H4 (cell line): Measurements from ENCODE around the gene CYGB. TPM values are rescaled to one million over a fixed set of nuclear protein-coding genes. Genes with fewer than 3 reads are reported as not detected.

Experiments used
- DNase-seq: peaks from one replicate; pipeline ENCODE4 v3.0.0-alpha.2; 2015; ENCODE audit warnings: low spot score
- total RNA-seq: library from RNA; depleted of rRNA; stranded (reverse); fragments of >200 nt; shearing (Covaris generic); gene quantifications from 2 replicates; pipeline ENCODE4 v1.2.3, GENCODE V29; 2014; rRNA removed

Gene CYGB
- total RNA-seq = 0.25 and 1.8 TPM in 2 replicates

DNA sequence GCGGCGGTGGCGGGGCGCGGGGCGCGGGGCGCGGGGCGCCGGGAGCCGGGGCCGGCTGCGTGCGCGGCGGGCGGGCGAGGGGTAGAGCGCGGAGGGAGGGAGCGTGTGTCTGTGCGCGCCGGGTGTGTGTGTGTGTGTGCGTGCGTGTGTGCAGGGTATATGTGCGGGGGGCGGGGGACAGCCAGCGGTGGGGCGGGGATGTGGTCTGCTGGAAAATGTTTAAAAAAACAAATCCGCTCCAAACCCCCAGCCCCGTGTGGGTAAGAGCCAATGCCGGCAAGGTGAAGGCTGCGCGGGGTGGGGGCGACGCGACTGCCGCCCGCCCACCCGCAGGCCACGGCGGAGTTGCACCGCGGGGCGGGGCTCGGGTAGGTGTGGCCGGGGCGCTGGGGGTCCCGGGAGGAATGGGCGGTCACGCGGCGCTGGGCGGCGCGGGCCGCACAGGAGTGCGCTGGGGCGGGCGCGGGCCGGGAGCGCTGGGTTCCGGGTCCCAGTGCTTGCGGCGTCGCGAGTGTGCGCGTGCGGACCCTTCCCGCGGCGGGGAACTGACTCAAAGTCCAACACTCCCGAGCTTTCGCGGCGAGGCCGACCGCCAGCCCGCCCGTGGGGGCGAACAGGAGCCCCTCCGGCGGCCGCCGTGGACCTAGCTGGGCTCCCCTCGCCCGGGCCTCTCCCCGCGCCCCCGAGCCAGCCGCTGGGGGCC lies at the start of gene CYGB:
CYGB (minus strand) TSS at position 132 of the 703 bp plus-strand sequence. CDS start 167 bp downstream, outside the sequence.
- DNase-seq = no peak

DNA sequence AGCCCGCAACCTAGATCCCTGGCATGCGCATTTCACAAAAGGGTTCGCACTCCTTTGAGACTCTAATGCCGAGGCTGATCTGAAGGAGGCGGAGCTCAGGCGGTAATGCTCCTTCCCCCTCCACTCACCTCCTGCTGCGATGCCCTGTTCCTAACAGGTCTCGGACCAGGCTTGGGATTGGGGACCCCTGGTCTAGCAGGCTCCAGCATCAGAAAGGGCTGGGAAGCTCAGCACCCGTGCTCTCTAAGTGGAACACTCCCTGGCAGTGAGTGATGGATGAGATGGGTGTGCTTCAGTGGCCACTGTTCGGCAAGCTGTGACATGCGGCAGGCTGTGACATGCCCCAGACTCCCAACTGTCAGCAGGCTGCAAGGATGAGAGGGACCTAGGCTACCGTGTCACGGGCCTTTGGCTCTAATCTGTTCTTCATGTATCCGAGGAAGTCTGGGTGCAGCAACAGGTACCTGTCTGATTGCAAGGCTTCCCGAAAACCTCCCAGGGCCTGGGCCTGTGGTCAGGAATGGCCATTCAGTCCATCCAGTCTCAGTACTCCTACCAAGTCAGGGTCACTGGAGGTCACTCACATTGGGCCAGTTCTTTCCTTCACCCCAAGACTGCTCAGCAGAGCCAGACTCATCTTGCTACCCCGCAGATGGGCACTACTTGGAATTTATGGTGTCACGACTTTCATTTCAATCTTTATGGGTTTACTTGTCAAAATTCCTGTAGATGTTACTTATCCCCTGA lies 49.4 kb upstream of the CYGB start:
- DNase-seq = no peak

DNA sequence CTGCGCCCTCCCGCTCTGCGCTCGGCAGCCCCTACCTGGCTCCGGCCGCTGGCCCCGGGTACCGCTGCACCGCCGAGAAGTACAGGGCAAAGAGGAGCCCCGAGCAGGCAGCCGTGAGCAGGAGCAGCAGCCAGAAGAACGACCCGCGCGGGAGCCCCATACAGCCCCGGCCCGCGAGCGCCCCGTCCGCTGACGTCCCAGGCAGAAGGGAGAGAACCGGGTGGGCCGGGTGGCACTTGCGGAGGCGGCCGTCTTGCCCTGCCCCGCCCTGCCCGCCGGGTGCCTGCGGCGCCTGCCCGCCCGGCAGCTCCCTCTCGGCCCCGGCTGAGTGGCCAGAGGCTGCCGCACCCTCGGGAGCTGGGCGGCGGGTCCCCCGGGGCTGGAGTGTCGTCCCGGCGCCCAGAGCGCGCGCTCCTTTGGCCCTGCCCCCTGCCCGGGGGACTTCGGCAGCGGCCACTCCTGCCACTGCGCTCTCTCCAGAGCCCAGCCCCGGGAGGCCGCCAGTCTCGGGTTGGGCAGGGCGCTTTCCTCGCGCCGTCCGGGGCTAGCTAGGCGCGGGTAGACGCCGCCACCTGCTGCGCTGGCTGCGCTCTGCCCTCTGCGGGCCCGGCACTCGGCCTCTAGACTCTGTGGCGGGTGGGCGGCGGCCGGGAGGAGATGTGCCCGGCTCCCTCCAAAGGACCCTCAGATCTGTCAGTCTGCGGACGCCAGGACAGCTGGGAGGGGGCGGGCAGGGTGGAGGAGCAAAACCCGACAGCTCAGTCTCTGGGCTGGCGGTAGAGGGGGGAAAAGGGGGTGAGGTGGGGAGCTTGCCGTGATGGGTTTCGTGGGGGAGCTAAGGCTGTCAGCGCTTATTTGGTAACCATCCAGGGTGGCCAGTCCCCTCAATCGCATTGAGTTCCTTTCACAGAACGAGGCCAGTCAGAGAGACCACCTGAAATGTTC lies 48.4 kb upstream of the CYGB start, which contains the start of gene ST6GALNAC2:
ST6GALNAC2 (minus strand) TSS at position 212 of the 945 bp plus-strand sequence; CDS start at position 160, 52 bp downstream.
- no peak for DNase-seq

DNA sequence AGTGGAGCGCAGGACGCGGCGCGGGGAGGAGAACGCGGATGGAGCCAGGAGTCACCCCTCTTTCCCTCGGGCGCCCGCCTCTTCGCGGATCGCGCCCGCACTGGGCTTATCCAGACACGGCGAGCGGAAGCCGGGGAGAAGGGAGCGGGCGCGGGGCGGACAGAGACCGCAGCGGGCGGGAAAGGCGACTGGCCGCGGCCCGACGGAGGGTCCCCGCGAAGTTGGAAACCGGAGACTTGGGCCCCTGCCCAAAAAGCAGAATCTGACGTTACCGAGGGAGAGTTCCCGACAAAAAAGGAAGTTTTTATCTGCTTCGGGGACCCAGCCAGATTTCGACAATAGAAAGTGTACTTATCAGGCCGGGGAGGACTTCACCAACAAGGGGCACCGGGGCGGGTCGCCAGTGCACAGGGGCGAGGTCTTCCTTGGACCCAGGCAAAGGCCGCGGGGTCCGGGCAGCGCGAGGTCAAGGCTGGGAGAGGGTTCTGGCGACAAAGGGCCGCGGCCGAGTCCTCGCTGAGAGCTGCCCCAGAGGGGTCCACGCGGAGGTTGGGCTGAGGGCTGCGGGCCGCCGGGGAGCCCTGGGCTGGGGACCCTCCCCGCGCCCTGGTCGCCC lies 47.6 kb upstream of the CYGB start:
- no peak for DNase-seq

DNA sequence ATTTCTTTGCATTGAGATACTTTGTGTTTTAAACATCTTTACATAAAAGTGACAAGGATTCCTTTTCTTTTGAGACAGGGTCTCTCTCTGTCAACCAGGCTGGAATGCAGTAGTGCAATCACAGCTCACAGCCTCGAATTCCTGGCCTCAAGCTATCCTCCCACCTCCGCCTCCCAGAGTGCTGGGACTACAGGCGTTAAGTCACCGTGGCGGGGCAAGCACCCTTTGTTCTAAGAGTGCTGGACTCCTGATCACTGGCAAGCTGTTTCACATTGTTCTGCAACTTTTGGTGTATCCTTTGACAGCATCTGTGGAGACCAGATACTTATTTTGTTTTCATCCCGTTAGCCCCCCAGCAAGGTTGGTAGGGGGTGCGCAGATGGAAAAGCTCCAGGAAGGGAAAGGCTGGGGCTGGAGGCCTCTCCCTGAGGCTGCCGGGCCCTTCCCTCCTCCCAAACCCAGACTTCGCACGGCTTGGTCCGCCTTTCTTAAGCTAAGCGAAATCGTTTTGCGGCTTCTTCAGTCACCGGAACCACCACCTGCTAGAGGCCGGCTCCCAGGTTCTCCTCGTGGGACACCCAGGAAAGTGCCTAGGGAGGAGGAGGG lies 47.0 kb upstream of the CYGB start:
- no peak for DNase-seq

DNA sequence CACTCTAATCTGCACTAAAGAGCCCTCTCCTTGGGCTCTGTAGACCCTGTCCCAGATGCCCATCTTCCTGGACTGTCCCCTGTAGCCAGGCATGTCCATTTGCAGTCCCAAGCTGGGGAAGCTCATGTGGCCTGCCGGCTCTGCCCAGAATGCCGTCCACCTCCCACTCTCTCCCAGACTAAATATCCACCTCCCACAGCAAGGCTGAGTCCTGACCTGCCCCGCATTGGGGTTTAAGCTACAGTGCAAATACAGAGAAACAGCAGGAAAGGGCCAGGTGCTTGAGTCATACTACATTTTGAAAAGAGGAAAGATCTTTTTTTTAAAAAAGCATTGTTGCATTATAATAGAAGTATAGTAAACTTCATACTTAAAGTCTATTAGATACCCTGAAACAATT lies 45.2 kb upstream of the CYGB start:
- no peak for DNase-seq

DNA sequence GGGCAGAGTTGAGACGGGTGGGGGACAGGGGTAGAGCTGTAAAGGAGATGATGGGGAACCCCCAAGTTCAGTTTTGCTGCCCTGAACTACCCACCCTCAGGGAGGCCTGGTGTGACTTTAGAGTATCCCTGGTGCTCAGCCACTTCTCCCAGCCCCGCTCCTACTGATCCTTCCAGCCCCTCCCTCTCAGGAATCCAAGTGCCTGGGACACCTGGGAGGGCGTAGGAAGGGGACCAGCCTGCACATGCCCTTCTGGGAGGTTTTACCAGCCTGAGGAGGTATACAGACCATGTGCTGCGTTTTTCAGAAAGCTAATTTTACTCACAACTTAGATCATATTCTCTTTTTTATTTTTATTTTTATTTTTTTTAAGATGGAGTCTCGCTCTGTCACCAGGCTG lies 44.0 kb upstream of the CYGB start:
- DNase-seq = no peak

DNA sequence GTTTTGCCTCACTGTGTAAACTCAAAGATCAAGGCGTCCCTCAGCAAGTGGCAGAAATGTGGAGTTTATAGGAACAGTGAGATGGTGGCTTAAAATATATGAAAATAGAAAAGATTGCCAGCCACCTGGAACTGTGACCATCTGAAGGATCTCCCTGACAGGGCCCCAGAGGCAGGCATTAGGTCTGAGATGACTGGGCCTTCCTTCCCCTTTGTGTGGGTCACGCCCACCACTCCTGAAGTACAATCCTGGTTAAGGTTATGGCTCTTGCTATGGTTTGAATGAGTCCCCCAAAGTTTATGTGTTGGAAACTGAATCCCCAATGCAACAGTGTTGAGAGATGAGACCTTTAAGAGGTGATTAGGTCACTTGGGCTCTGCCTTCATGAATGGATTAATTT lies 41.8 kb upstream of the CYGB start:
- no peak for DNase-seq

DNA sequence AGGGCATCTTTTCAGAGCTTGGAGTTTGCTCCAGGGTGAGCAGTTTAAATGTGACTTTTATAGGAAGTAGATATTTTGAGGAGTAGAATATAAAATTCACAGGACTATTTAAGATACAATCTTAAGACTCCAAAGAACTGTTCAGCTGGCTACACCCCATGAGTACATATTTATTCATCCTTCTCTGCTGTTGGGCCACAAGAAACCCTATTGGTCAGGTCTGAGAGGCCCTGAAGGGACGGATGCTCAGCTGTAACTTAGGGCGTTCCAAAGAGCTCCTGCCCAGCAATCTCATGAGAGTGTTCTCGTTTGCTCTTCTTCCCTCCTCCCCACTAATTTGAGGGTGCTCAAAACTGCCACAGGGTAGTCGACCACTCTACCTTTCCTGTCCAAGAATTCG lies 40.9 kb upstream of the CYGB start:
- DNase-seq = no peak

DNA sequence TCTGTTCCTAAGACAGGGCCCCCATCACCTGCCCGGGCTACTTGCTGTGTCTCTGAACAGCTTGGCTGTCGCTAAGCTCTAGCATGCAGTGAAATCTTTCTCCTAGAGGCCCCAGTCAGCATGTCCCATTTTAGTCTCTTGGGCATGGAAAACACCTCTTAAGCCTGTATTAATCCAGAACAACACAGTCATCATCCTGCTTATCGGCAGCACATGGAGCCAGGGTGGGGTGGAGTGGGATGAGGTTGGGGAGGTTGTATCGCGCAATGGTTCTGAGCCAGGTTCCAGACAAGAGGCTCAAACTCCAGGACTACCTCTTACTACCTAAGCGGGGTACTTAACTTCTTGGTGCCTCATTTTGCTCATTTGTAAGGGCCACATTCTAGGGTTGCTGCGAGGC lies 40.4 kb upstream of the CYGB start:
- no peak for DNase-seq

DNA sequence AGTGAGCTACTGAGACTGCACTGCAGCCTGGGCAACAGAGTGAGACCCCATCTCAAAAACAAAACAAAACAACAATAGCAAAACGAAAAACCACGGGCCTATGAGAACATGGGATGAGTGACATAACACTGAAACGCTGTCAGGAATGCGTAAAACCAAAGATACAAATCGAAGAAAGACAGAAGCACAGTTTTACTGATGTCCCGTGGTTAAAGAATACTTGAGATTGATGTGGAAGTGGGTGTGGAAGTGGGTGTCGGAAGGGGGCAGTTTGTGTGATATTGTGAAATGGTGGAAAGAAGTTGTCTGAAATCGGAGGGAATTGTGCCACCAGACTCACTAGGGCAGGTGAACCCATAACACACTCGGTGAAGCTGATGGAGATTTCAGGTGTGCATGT lies 38.7 kb upstream of the CYGB start:
- DNase-seq = no peak

DNA sequence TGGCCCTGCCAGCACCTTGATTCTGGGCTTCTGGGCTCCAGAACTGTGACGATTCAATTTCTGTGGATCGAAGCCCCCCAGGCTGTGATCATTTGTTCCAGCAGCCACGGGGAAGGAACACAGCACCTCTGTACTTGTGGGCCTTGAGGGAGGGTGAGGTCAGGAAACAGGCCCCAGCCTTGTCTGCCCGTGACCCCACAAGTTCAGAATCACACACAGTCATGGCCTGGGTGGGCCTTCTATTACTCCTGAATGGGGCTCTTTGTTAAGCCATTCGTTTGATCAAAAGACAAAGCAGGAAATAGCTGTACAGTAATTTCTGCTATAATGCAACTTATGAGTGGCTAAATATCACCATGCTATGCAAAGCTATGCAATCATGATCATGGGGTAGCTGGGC lies 38.1 kb upstream of the CYGB start:
- DNase-seq = no peak

DNA sequence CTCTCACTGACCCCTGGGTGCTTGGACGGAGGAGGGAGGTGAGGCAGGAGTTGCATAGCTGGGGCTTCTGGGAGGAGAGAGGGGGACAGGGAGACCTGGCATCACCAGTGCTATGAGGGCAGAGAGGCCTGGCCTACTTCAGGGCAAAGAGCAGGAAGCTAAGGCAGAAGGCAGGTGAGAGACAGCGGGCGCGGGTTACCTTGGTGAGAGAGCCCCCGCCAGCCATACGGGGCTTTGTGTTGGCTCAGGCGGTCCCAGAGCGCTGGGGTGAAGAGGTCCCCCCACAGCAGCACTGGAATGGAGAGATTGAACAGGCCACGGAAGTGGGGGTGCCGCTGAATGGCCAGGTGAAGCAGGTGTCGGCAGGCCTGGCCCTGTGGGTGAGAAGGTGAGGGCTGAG lies 36.7 kb upstream of the CYGB start:
- DNase-seq = no peak

DNA sequence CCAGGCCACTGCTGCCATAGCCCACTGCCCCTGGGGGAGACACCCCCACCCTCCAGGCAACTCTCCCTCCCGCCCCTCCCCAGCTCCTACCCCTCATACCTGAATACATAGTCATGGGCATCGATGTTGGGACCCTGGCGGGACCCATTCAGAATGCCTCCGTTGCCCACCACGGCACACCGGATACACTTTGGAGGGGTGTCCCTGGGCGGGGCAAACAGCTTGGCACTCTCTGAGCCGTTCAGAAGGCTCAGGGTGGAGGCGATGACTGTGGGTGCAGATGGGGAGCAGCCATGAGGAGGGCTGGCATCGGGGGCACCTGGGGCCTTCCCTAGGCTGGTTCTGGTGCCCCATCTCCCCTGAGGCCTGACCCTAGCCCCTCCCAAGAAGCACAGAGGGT lies 35.6 kb upstream of the CYGB start:
- no peak for DNase-seq

DNA sequence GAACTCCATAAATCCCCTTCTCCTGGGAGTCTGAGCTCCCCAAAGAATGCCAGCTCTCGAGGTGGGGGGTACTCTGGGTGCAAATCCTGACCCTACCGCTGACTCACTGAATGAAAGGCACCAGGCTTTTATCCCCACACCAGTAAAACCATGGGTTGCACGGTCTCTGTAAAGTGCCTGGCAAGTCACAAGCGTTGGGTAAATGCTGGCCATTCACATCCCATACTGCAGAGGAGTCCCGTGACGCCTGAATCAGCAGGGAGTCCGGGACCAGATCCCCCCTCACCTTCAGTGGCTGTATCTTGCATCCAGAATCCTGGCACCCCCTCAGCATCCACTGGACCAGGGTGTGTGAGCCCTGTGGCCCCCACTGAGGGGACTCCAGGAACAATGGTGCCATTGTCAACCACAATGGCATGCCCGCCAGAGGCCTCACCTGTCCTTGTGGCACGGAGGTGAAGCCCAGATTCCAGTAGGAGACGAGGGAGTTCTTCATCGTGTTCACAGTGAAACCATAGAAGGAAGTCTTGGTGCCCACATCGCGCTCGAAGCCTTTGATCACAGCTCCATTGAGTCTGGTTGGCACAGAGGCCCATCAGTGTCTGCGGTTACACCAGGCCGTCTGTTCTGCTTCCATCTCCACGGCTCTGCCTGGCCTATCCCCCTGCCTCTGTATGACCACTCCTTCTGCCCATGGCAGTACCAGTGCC lies 34.8 kb upstream of the CYGB start:
- DNase-seq = no peak

DNA sequence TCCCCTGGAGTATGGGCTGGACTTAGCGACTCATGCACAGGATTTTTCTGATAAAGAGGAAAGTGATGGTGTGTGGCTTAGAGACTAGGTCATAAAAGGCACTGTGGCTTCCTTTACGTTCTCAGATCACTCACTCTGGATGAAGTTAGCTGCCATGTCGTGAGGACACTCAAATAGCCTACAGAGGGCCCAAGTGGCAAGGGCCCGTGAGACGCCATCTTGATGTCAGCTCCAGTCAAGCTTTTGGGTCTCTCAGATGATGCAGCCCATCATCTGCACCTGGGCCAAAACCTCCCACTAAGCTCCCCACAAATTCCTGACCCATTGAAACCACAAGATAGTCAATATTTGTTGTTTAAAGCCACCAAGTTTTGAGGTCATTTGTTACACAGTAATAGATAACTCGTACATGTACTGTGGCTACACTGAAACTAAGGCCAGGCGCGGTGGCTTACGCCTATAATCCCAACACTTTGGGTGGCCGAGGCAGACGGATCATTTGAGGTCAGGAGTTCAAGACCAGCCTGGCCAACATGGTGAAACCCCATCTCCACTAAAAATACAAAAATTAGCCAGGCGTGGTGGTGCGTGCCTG lies 33.5 kb upstream of the CYGB start:
- no peak for DNase-seq

DNA sequence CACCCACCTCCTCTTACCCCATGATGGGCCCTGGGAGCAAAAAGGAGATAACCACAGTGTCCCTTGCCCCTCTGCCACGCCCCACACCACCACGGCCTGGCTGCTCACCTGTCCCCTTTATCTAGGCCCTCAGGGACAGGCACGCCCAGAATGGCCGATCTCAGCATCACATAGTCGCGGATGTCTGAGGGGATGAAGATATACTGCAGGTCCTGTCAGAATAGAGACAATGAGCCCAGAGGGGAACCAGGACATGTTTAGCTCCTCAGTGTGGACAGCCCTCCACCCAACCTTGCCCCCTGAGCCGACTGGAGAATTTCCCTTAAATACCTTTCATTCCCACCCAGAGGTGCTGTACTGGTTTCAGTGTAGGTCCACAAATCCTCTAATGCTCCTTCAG lies 32.9 kb upstream of the CYGB start:
- no peak for DNase-seq

DNA sequence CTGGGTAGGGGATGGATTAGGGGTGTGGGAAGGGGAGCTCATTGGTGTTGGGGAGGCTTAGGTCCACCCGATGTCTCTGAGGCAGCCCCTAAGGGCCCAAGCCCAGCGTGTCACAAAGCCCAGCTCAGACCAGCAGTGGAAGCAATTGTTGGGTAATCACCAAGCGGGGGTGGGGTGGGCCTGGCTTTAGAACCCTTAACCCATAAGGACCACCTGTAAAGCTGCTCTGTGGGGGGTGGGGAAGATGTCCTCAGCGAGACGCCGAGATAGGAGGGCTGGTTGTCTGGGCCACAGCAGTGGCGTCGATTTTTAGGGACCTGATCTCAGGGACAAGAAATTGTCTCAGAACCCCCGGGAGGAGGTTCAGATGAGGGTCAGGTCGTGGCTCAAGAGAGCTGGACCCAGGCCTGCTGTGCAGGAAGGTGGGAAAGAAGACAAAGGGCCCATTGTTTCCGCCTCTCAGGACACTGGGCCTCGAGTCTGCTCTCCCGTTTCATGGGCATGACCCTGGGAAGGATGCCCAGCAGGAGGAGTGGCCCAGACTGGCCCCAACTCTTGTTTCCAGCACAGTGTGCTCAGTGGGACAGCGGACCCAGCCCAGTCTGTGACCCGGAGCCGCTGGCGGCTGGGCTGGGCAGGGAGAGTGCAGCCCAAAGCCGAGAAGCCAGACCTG lies 32.2 kb upstream of the CYGB start:
- no peak for DNase-seq

DNA sequence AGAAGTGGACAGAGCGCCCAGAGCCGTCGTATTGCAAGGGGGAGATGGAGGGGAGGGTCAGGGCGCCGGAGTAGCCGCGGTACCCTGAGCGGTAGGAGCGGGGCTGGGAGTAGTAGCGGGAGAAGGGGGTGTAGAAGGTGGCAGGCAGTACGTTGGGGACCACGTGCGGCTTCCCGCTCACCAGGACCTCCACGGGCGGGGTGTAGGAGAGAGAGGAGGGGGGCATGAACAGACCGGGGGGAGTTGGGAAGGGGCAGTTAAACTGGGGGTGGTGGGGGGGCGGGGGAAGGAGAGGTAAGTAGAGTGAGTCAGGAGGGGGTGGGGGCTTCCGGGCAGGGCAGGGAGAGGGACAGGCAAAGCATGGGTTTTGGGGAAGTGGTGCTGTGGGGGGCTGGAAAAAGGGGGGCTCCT lies 31.3 kb upstream of the CYGB start:
- DNase-seq = no peak
